SKM-1 treated with dmso at 0.1 percent for 144 hours (cell line): Measurements from ENCODE around the gene KLHDC9.
A peak's percentile ranks its signal among the peaks of the same experiment; 100 is the strongest.
"Not testable (repeated sequence)": the region's sequence is repeated elsewhere in the genome, so short reads cannot be mapped to it uniquely, and the experiment has no call there.

Experiments used
- DNase-seq: peaks from one replicate; lab custom pipeline; 2025; ENCODE audit not compliant: unreplicated experiment; lab: John Stamatoyannopoulos, UW

KLHDC9 gene

GRCh38 chr1:161095230-161095629, 2.9 kb upstream of the KLHDC9 start:
- DNase-seq = no peak

- DNase-seq = no peak
These were observed 2.1 kb upstream of the KLHDC9 start for GRCh38 chr1:161096015-161096414.

DNA sequence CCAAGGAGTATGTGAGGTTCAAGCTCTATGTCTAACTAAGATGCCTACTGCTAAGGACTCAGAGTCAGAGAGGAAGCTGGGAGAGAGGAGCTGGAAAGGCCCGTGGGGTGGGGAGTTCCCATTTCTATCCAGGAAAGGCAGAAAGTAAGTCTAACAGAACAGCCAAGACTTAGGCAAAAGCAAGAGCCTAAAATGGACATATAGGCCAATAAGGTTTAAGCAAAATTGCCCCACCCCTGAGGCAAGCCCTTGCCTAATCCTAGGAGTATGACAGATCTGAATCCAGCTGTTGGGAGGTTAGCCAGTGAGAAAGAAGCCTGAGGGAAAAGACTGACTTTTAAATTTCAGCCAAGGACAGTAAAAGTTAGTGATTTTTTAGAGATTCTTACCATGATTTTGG, 1.6 kb upstream of the KLHDC9 start:
- DNase-seq = no peak

- no peak for DNase-seq
These were observed 1.1 kb downstream of the KLHDC9 start for GRCh38 chr1:161099090-161099802.

DNA sequence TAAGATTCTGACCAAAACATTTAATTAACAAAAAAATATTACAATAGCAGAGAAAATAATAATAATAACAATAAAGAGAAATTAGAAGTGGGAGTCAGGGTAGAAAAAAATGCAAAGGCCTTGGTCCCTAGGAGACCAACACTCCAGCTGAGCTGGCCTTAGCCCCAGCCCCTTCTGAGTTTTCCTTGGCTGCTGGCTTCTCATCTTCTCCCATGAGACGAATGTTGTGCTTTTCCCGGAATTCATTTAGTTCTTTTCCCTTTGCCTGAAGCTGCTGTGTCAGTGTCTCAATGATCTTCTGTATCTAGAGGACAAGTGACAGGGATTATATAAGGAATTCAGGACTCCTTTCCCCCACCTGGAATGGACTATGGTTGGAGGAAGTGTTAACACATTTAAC, 2.4 kb downstream of the KLHDC9 start:
- no peak for DNase-seq

DNA sequence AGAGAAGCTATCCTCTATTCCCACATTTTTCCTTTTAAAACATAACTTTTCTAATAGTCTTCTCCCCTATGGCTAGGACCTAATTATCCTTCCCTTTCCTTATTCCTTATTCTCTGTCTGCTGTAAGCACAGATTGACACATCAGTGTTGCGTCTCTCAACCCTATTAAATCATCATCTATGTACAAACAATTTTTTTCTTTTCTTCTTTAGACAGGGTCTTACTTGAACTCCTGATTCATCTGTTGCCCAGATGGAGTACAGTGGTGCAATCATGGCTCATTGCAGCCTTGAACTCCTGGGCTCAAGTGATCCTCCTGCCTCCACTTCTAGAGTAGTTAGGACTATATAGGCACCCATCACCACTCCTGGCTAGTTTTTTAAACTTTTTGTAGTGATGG, 8.3 kb downstream of the KLHDC9 start:
- DNase-seq = no peak

- DNase-seq = no peak
These were observed 13.0 kb downstream of the KLHDC9 start for GRCh38 chr1:161111117-161111516.

- peak; percentile 63 for DNase-seq
These were observed 13.4 kb downstream of the KLHDC9 start for GRCh38 chr1:161111527-161111926.

GRCh38 chr1:161113915-161114314, 15.8 kb downstream of the KLHDC9 start:
- DNase-seq = no peak

DNA sequence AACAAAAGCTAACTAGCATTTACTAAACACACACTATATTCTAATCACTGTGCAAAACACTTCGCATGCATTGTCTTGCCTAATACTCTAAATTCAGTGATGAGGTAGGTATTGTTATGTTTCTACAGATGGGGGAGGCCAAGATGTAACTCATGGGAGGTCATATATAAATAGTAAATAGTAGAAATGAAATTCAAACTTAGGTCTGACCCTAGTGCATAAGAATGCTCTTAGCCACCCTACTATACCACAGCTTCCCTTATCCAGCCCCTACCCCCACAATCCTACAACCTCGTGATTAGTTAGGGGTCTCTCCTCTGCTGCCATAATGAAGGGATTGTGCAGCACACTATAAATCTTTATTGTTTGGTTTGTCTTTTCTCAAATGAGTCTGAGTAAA, 16.4 kb downstream of the KLHDC9 start:
- DNase-seq = no peak

DNA sequence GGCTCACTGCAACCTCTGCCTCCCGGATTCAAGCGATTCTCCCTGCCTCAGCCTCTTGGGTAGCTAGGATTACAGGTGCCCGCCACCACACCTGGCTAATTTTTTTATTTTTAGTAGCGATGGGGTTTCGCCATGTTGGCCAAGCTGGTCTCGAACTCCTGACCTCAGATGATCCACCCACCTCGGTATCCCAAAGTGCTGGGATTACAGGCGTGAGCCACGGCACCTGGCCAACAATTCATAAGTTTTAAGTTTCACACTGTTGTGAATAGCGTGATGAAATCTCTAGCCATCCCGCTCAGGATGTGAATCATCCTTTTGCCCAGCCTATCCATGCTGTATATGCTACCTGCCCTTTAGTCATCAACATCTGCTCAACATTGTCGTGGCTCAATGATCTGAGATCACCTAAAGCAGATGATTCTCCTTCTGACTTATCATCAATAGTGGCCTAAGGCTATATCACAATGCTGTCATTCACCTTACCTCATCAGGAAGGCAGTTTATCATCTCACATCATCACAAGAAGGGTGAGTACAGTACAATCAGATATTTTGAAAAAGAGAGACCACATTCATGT, 17.1 kb downstream of the KLHDC9 start:
- no peak for DNase-seq

DNA sequence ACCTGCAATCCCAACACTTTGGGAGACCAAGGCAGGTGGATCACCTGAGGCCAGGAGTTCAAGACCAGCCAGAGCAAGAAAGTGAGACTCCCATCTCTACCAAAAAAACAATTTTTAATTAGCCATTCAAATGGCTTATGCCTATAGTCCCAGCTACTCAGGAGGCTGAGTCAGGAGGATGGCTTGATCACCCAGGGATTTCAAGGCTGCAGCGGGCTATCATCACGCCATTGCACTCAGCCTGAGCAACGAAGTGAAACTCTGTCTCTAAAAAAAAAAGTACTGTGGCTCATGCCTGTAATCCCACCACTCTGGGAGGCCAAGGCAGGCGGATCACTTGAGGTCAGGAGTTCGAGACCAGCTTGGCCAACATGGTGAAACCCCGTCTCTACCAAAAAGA, 17.8 kb downstream of the KLHDC9 start:
- not testable (repeated sequence) for DNase-seq

- DNase-seq = peak; percentile 84
These were observed 19.8 kb downstream of the KLHDC9 start, which contains the start of the genes NIT1 and PFDN2 for GRCh38 chr1:161117759-161118581. Gene NIT1, plus strand, starts transcription at chr1:161118105. Its CDS starts 72 bp downstream, at chr1:161118177. Gene PFDN2, minus strand, starts transcription at chr1:161118037. Its CDS starts 11 bp downstream, at chr1:161118026.

DNA sequence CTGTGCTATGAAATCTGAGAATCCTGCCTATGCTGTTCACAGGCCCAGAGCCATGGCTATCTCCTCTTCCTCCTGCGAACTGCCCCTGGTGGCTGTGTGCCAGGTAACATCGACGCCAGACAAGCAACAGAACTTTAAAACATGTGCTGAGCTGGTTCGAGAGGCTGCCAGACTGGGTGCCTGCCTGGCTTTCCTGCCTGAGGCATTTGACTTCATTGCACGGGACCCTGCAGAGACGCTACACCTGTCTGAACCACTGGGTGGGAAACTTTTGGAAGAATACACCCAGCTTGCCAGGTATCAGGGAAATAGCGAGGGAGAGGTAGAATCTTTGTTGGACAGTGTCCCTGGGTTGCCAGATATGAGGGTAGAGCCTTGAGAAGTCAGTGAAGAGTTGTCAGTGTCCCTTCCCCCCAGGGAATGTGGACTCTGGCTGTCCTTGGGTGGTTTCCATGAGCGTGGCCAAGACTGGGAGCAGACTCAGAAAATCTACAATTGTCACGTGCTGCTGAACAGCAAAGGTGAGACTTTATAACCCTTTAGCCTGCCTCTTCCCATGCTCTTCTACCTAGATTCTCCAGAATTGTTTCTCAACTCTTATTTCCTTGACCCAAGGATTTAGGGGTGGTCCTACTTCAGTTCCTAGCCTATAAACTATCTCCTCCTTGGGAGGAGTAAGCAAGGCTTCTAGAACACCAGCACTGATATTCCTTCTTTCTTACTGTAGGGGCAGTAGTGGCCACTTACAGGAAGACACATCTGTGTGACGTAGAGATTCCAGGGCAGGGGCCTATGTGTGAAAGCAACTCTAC, 21.1 kb downstream of the KLHDC9 start:
- peak; percentile 60 for DNase-seq

- no peak for DNase-seq
These were observed 23.0 kb downstream of the KLHDC9 start for GRCh38 chr1:161121042-161121650.

- DNase-seq = peak; percentile 63
These were observed 23.7 kb downstream of the KLHDC9 start for GRCh38 chr1:161121834-161122233.

DNA sequence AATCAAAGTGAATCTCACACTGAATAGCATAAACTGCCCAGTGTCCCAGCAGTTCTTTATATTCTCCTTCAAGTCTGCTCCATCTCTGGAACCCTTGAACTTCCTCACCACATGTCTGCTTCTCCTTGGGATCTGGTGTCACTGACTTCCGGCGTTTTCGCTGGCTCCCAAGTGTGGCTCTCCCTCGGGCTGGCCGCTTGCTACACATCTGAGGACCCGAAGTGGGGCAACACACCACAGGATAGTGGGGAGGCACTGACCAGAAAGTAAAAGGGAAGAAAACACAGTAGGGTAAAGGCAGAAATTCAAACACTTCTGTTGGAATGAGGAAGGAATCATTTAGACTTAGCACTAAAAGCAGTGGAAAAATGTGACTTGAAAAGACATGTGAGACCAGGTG, 24.8 kb downstream of the KLHDC9 start:
- DNase-seq = no peak

DNA sequence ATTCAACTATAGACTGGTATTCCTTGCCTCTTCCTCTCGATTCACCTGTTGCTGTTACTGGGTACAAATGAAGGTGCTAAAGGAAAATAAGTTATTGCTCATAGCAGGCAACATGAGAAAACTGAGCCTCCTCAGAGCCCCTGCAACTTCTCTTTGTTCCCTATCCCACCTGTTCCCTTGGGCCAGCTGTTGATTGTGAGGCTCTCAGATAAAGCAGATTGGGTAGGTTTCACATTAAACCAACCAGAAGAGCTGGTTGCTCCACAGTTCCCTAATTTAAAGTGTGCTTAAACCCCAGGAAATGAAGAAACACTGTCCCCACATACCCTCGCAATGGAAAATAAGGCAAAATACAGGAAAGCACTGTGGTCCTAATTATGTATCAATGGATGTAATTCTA, 29.5 kb downstream of the KLHDC9 start:
- peak; percentile 58 for DNase-seq

DNA sequence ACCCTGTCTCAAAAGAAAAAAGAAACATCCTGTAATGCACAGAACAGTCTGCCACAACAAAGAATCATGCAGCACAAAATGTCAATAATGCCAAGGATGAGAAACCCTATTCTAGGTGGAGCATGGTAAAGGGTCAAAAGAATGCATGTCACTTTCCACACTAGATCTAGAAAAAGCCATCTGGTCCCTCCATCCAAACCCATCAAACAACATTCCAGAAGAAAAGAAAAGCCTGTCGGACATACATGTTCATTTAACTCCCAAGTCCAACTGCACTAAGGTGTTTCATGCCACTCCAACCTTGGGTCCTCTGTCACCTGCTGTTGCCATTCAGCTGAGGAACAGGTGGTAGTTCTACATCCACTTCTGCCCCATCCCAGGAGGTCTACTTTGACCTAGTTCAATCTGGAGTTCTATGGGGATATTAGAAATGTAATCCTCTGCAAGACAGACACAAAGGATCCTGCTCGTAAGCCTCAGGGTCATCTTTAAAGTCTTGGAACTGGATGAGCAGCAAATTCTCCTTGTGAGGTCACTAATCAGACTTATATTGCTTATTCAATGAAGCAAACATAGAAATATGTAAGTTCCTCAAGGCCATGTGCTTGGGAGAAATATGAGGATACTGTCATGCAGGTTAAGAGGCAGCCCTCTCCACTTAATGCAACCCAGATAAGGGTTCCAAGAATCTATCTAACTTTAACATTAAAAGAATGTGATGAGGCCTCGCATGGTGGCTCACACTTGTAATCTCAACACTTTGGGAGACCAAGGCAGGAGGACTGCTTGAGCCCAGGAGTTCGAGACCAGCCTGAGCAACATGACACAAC, 30.6 kb downstream of the KLHDC9 start:
- DNase-seq = no peak

- no peak for DNase-seq
These were observed 32.1 kb downstream of the KLHDC9 start for GRCh38 chr1:161130266-161130665.
